GM23338 (cell line): ENCODE results near the gene GJA10. TPM values are rescaled to one million over a fixed set of nuclear protein-coding genes. Genes with fewer than 3 reads are reported as not detected.

Experiments
- ATAC-seq: fragments of 200-7000 bp; cut with Tn5 transposase; 3 replicates; pipeline ENCODE4 v1.9.1; 2020
- DNase-seq: peaks from one replicate; pipeline ENCODE4 v3.0.0-alpha.2; 2015; ENCODE audit warnings: low spot score
- H2AFZ ChIP-seq: fragments of 200-600 bp; sonication (generic); 2 replicates; pipeline ENCODE4 v1.8.0; 2016; ENCODE audit warnings: antibody characterized with exemption, mild to moderate bottlenecking, moderate library complexity
- H3F3A ChIP-seq: fragments of 200-600 bp; sonication (generic); replicated peaks from 2 replicates; pipeline ENCODE4 v1.8.0; 2017; ENCODE audit warnings: antibody characterized with exemption, mixed run types, low read depth
- H3K27ac ChIP-seq: fragments of 200-600 bp; sonication (generic); 2 replicates; pipeline ENCODE4 v1.6.1; 2016; ENCODE audit warnings: low read depth
- H3K27me3 ChIP-seq: fragments of 200-600 bp; sonication (generic); 2 replicates; pipeline ENCODE4 v1.8.0; 2016; ENCODE audit warnings: mild to moderate bottlenecking, mixed run types, moderate library complexity; ENCODE audit not compliant: insufficient read depth
- H3K36me3 ChIP-seq: fragments of 200-600 bp; sonication (generic); 2 replicates; pipeline ENCODE4 v1.8.0; 2016; ENCODE audit warnings: mild to moderate bottlenecking; ENCODE audit not compliant: insufficient read depth
- H3K4me1 ChIP-seq: fragments of 200-600 bp; sonication (generic); 2 replicates; pipeline ENCODE4 v1.8.0; 2016; ENCODE audit warnings: mild to moderate bottlenecking, moderate library complexity; ENCODE audit not compliant: insufficient read depth
- H3K4me2 ChIP-seq: fragments of 200-600 bp; sonication (generic); 2 replicates; pipeline ENCODE4 v1.7.1; 2017; ENCODE audit warnings: mixed run types
- H3K4me3 ChIP-seq: fragments of 200-600 bp; sonication (generic); 2 replicates; pipeline ENCODE4 v1.6.1; 2016; ENCODE audit warnings: mixed run types
- H3K79me2 ChIP-seq: fragments of 200-600 bp; sonication (generic); replicated peaks from 2 replicates; pipeline ENCODE4 v1.8.0; 2017; ENCODE audit warnings: mild to moderate bottlenecking; ENCODE audit not compliant: insufficient read depth
- H3K9me2 ChIP-seq: fragments of 200-600 bp; sonication (generic); 2 replicates; pipeline ENCODE4 v1.8.0; 2017; ENCODE audit not compliant: insufficient read depth
- H4K20me1 ChIP-seq: fragments of 200-600 bp; sonication (generic); replicated peaks from 2 replicates; pipeline ENCODE4 v1.8.0; 2017; ENCODE audit warnings: mild to moderate bottlenecking; ENCODE audit not compliant: insufficient read depth
- H3K27ac Mint-ChIP-seq: 2 replicates; pipeline ENCODE4 v1.8.0; 2020; ENCODE audit warnings: inconsistent platforms, mild to moderate bottlenecking, moderate library complexity, mixed read lengths
- H3K27me3 Mint-ChIP-seq: 3 replicates; pipeline ENCODE4 v1.8.0; 2022; ENCODE audit warnings: low read depth, mild to moderate bottlenecking, moderate library complexity, mixed read lengths, inconsistent platforms; ENCODE audit not compliant: insufficient read depth, poor library complexity
- H3K36me3 Mint-ChIP-seq: 3 replicates; pipeline ENCODE4 v1.8.0; 2021; ENCODE audit warnings: low read depth, mild to moderate bottlenecking, inconsistent platforms, moderate library complexity, mixed read lengths
- H3K4me1 Mint-ChIP-seq: 3 replicates; pipeline ENCODE4 v1.8.0; 2020; ENCODE audit warnings: mild to moderate bottlenecking, inconsistent platforms, mixed read lengths
- H3K4me3 Mint-ChIP-seq: 3 replicates; pipeline ENCODE4 v1.8.0; 2021; ENCODE audit warnings: moderate library complexity, mild to moderate bottlenecking, inconsistent platforms, mixed read lengths
- H3K9me3 Mint-ChIP-seq: 3 replicates; pipeline ENCODE4 v1.8.0; 2020; ENCODE audit warnings: moderate library complexity, mild to moderate bottlenecking, inconsistent platforms, mixed read lengths
- CREB1 ChIP-seq: fragments of 250-450 bp; sonication (Bioruptor Pico); IDR thresholded peaks from 2 replicates; pipeline ENCODE4 v1.5.0; 2020; ENCODE audit warnings: low read depth, mild to moderate bottlenecking, moderate library complexity
- EZH2 ChIP-seq: fragments of 200-600 bp; sonication (generic); IDR thresholded peaks from one replicate; pipeline ENCODE4 v1.8.0; 2017; ENCODE audit warnings: antibody characterized with exemption, mild to moderate bottlenecking, low read depth; ENCODE audit not compliant: unreplicated experiment
- EZH2phosphoT487 ChIP-seq: fragments of 200-600 bp; sonication (generic); IDR thresholded peaks from one replicate; pipeline ENCODE4 v1.8.1; 2018; ENCODE audit warnings: antibody characterized with exemption; ENCODE audit not compliant: unreplicated experiment
- JUNB ChIP-seq: IDR thresholded peaks from one replicate; pipeline ENCODE4 v1.6.1; 2016; ENCODE audit warnings: antibody characterized with exemption; ENCODE audit not compliant: unreplicated experiment
- NANOG ChIP-seq: IDR thresholded peaks from 2 replicates; pipeline ENCODE4 v1.6.1; 2016; ENCODE audit warnings: antibody characterized with exemption, borderline replicate concordance
- POLR2AphosphoS5 ChIP-seq: IDR thresholded peaks from 2 replicates; pipeline ENCODE4 v1.6.1; 2016; ENCODE audit warnings: antibody characterized with exemption, low read depth
- STAT1 ChIP-seq: IDR thresholded peaks from one replicate; pipeline ENCODE4 v1.6.1; 2016; ENCODE audit warnings: antibody characterized with exemption; ENCODE audit not compliant: unreplicated experiment
- ZNF114 ChIP-seq: fragments of 250-450 bp; sonication (Bioruptor Pico); IDR thresholded peaks from 2 replicates; pipeline ENCODE4 v1.5.0; 2020; ENCODE audit warnings: mild to moderate bottlenecking, moderate library complexity
- ZNF331 ChIP-seq: fragments of 250-450 bp; sonication (Bioruptor Pico); IDR thresholded peaks from 2 replicates; pipeline ENCODE4 v1.5.0; 2020; ENCODE audit warnings: low read depth, mild to moderate bottlenecking, moderate library complexity
- long read RNA-seq: library from polyadenylated mRNA; unstranded; transcript quantifications from one replicate; pipeline ENCODE4 v2.0.0, GENCODE V29; 2020; ENCODE audit not compliant: unreplicated experiment
- polyA plus RNA-seq: library from polyadenylated mRNA; unstranded; fragments of >200 nt; fragmentation: Nextera tagmentation; extraction: Ambion mirVana; gene quantifications from 2 replicates; pipeline ENCODE4 v1.2.1, GENCODE V29; 2016
- total RNA-seq: library from RNA; depleted of rRNA; stranded (reverse); fragments of >200 nt; shearing (Covaris generic); gene quantifications from 2 replicates; pipeline ENCODE4 v1.2.3, GENCODE V29; 2014; rRNA removed
- TF ChIP-seq, protein P1 (sequence below): IDR thresholded peaks from one replicate; pipeline ENCODE4 v1.6.1; 2018; ENCODE audit warnings: antibody characterized with exemption; ENCODE audit not compliant: unreplicated experiment
- TF ChIP-seq, protein P2 (sequence below), 2 experiments: fragments of 200-600 bp in 1 of 2; sonication (generic) in 1 of 2; conservative IDR thresholded peaks; 2 replicates each; pipeline versions ENCODE4 v1.5.1 to v1.6.1; 2016 to 2017; ENCODE audit warnings: antibody characterized with exemption in 2 of 2, low read depth in 2 of 2, mild to moderate bottlenecking in 2 of 2, moderate library complexity in 1 of 2
- TF ChIP-seq, protein P3 (sequence below): IDR thresholded peaks from 2 replicates; pipeline ENCODE4 v1.6.1; 2016; ENCODE audit warnings: antibody characterized with exemption
- TF ChIP-seq, protein P4 (sequence below): fragments of 250-450 bp; sonication (Bioruptor Pico); IDR thresholded peaks from 2 replicates; pipeline ENCODE4 v1.5.0; 2020; ENCODE audit warnings: mild to moderate bottlenecking, moderate library complexity

Gene GJA10
- total RNA-seq (not detected in 2 replicates), polyA plus RNA-seq (not detected in 2 replicates)
- long read RNA-seq, result 0 reads

DNA sequence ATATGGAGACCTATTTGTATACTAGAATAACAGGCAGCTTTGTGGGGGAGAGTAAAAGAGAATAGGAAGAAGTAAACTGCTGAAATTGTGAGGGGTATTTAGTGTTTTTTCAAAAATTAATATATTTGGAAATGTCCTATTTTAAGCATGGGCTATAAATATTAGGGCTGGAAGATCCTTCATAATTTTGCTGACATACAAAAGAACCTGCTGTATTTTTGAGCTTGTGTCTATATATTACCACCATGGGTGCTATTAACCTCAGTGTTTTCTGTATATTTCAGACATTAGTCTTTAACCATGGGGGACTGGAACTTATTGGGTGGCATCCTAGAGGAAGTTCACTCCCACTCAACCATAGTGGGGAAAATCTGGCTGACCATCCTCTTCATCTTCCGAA is at the start of gene GJA10:
GJA10 (plus strand) TSS at position 301 of the 400 bp plus-strand sequence; CDS start at position 301, 0 bp downstream.
- DNase-seq, result no peak
- peaks cover 13% of the 10 kb centered on the region for H3K27me3 Mint-ChIP-seq
- H3K36me3 Mint-ChIP-seq, result no peaks in the 10 kb centered on the region; the same call in 2 of the 3 replicates

More for the DNA sequence above, at the start of gene GJA10:
- no peaks in the 10 kb centered on the region for H3K79me2 ChIP-seq
- peaks cover 12% of the 10 kb centered on the region; the same call in 1 of the 2 replicates for H3K27me3 ChIP-seq
- no peak within 1 kb of the TSS for H3K27ac Mint-ChIP-seq
- H3K9me2 ChIP-seq, result no peaks in the 10 kb centered on the region
- H3K27ac ChIP-seq, result no peak within 1 kb of the TSS
- TF ChIP-seq, protein P1, sequence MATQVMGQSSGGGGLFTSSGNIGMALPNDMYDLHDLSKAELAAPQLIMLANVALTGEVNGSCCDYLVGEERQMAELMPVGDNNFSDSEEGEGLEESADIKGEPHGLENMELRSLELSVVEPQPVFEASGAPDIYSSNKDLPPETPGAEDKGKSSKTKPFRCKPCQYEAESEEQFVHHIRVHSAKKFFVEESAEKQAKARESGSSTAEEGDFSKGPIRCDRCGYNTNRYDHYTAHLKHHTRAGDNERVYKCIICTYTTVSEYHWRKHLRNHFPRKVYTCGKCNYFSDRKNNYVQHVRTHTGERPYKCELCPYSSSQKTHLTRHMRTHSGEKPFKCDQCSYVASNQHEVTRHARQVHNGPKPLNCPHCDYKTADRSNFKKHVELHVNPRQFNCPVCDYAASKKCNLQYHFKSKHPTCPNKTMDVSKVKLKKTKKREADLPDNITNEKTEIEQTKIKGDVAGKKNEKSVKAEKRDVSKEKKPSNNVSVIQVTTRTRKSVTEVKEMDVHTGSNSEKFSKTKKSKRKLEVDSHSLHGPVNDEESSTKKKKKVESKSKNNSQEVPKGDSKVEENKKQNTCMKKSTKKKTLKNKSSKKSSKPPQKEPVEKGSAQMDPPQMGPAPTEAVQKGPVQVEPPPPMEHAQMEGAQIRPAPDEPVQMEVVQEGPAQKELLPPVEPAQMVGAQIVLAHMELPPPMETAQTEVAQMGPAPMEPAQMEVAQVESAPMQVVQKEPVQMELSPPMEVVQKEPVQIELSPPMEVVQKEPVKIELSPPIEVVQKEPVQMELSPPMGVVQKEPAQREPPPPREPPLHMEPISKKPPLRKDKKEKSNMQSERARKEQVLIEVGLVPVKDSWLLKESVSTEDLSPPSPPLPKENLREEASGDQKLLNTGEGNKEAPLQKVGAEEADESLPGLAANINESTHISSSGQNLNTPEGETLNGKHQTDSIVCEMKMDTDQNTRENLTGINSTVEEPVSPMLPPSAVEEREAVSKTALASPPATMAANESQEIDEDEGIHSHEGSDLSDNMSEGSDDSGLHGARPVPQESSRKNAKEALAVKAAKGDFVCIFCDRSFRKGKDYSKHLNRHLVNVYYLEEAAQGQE, result no peak
- TF ChIP-seq CREB1 (no peak), EZH2 (no peak), ZNF331 (CRISPR knock-in tag) (no peak), NANOG (no peak), POLR2AphosphoS5 (no peak), ZNF114 (CRISPR knock-in tag) (no peak), JUNB (no peak), STAT1 (no peak), EZH2phosphoT487 (no peak)
- TF ChIP-seq, protein P2, sequence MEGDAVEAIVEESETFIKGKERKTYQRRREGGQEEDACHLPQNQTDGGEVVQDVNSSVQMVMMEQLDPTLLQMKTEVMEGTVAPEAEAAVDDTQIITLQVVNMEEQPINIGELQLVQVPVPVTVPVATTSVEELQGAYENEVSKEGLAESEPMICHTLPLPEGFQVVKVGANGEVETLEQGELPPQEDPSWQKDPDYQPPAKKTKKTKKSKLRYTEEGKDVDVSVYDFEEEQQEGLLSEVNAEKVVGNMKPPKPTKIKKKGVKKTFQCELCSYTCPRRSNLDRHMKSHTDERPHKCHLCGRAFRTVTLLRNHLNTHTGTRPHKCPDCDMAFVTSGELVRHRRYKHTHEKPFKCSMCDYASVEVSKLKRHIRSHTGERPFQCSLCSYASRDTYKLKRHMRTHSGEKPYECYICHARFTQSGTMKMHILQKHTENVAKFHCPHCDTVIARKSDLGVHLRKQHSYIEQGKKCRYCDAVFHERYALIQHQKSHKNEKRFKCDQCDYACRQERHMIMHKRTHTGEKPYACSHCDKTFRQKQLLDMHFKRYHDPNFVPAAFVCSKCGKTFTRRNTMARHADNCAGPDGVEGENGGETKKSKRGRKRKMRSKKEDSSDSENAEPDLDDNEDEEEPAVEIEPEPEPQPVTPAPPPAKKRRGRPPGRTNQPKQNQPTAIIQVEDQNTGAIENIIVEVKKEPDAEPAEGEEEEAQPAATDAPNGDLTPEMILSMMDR (conservative IDR thresholded peaks at IDR 0.05; ENCODE audit: low read depth in 2 of 2), result no peak
- TF ChIP-seq, protein P3, sequence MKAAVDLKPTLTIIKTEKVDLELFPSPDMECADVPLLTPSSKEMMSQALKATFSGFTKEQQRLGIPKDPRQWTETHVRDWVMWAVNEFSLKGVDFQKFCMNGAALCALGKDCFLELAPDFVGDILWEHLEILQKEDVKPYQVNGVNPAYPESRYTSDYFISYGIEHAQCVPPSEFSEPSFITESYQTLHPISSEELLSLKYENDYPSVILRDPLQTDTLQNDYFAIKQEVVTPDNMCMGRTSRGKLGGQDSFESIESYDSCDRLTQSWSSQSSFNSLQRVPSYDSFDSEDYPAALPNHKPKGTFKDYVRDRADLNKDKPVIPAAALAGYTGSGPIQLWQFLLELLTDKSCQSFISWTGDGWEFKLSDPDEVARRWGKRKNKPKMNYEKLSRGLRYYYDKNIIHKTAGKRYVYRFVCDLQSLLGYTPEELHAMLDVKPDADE, result no peak
- TF ChIP-seq, protein P4, sequence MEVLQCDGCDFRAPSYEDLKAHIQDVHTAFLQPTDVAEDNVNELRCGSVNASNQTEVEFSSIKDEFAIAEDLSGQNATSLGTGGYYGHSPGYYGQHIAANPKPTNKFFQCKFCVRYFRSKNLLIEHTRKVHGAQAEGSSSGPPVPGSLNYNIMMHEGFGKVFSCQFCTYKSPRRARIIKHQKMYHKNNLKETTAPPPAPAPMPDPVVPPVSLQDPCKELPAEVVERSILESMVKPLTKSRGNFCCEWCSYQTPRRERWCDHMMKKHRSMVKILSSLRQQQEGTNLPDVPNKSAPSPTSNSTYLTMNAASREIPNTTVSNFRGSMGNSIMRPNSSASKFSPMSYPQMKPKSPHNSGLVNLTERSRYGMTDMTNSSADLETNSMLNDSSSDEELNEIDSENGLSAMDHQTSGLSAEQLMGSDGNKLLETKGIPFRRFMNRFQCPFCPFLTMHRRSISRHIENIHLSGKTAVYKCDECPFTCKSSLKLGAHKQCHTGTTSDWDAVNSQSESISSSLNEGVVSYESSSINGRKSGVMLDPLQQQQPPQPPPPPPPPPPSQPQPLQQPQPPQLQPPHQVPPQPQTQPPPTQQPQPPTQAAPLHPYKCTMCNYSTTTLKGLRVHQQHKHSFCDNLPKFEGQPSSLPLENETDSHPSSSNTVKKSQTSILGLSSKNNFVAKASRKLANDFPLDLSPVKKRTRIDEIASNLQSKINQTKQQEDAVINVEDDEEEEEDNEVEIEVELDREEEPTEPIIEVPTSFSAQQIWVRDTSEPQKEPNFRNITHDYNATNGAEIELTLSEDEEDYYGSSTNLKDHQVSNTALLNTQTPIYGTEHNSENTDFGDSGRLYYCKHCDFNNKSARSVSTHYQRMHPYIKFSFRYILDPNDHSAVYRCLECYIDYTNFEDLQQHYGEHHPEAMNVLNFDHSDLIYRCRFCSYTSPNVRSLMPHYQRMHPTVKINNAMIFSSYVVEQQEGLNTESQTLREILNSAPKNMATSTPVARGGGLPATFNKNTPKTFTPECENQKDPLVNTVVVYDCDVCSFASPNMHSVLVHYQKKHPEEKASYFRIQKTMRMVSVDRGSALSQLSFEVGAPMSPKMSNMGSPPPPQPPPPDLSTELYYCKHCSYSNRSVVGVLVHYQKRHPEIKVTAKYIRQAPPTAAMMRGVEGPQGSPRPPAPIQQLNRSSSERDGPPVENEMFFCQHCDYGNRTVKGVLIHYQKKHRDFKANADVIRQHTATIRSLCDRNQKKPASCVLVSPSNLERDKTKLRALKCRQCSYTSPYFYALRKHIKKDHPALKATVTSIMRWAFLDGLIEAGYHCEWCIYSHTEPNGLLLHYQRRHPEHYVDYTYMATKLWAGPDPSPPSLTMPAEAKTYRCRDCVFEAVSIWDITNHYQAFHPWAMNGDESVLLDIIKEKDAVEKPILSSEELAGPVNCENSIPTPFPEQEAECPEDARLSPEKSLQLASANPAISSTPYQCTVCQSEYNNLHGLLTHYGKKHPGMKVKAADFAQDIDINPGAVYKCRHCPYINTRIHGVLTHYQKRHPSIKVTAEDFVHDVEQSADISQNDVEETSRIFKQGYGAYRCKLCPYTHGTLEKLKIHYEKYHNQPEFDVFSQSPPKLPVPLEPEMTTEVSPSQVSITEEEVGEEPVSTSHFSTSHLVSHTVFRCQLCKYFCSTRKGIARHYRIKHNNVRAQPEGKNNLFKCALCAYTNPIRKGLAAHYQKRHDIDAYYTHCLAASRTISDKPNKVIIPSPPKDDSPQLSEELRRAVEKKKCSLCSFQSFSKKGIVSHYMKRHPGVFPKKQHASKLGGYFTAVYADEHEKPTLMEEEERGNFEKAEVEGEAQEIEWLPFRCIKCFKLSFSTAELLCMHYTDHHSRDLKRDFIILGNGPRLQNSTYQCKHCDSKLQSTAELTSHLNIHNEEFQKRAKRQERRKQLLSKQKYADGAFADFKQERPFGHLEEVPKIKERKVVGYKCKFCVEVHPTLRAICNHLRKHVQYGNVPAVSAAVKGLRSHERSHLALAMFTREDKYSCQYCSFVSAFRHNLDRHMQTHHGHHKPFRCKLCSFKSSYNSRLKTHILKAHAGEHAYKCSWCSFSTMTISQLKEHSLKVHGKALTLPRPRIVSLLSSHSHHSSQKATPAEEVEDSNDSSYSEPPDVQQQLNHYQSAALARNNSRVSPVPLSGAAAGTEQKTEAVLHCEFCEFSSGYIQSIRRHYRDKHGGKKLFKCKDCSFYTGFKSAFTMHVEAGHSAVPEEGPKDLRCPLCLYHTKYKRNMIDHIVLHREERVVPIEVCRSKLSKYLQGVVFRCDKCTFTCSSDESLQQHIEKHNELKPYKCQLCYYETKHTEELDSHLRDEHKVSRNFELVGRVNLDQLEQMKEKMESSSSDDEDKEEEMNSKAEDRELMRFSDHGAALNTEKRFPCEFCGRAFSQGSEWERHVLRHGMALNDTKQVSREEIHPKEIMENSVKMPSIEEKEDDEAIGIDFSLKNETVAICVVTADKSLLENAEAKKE, result no peak
- H3K4me1 ChIP-seq, result peaks cover 35% of the 10 kb centered on the region
- H3K36me3 ChIP-seq, result no peaks in the 10 kb centered on the region
- H3K4me1 Mint-ChIP-seq, result peaks cover 29% of the 10 kb centered on the region
- no peak within 1 kb of the TSS for H3K4me3 Mint-ChIP-seq
- H2AFZ ChIP-seq, result no peak within 1 kb of the TSS
- no peak within 1 kb of the TSS for H3K4me3 ChIP-seq
- ATAC-seq, result no peak
- no peaks in the 10 kb centered on the region for H3F3A ChIP-seq
- H3K4me2 ChIP-seq, result no peak within 1 kb of the TSS
- no peaks in the 10 kb centered on the region for H4K20me1 ChIP-seq
- H3K9me3 Mint-ChIP-seq, result no peaks in the 10 kb centered on the region
